NB4 (cell line): Measurements from ENCODE around the gene PERM1.

ENCODE experiments used
- CTCF ChIP-seq: IDR thresholded peaks from one replicate; pipeline ENCODE4 v1.5.1; 2012; ENCODE audit warnings: low read depth, low read length
- MYC ChIP-seq: IDR thresholded peaks from 2 replicates; pipeline ENCODE4 v1.6.1; 2011; ENCODE audit warnings: low read depth, low read length
- POLR2A ChIP-seq: IDR thresholded peaks from 2 replicates; pipeline ENCODE4 v1.6.1; 2011; ENCODE audit warnings: mild to moderate bottlenecking; ENCODE audit not compliant: insufficient read length; ENCODE audit errors: extremely low read depth

GRCh38 chr1:978069-978834, 3.6 kb downstream of the PERM1 start:
- no peak for TF ChIP-seq CTCF
- no peak for TF ChIP-seq POLR2A
- TF ChIP-seq MYC, result no peak
